ENCODE data around the gene PLCB4. TPM values are rescaled to one million over a fixed set of nuclear protein-coding genes. Genes with fewer than 3 reads are reported as not detected.

Gene PLCB4
- polyA plus RNA-seq, 1 of the 3 experiments (the other 2 are of a cell fraction) = 5.5 TPM

DNA sequence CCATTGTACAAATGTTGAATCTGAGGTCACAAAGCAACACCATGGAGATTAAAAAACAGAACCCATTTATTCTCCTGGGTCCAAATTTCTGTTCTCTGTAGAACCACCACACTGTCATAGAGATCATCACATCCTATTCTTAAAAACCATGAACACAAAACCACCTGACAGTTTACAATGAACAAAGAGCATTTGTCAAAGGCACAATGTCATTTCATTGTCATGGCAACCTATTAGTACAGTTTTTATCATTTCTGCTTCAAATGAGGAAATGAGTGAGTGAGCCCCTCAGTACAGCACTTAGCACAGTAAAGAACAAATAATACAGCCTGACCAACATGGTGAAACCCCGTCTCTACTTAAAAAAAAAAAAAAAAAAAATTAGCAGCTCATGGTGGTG, 422.4 kb downstream of the PLCB4 start:
- Histone ChIP-seq H3K4me1 (ENCODE audit: control insufficient read depth in 1 of 2, insufficient read depth in 2 of 2, low read depth in 1 of 2, low read length in 1 of 2) (peaks cover 3 to 28% of the 10 kb centered on the region in 2 experiments), H3K9me3 (no peaks in the 10 kb centered on the region), H3F3A (replicated peaks; ENCODE audit: insufficient read depth) (peaks cover 11% of the 10 kb centered on the region), H3K9ac (peak overlapping the region; percentile 50; the same call in 1 of the 2 replicates), H3K27ac (ENCODE audit: low read depth in 2 of 2, low read length in 1 of 2) (peak overlapping the region; percentile 73 to 80; a peak in 3 of 4 replicates), H4K20me1 (ENCODE audit: insufficient read depth) (no peaks in the 10 kb centered on the region), H3K9me2 (no peaks in the 10 kb centered on the region), H3K79me2 (ENCODE audit: insufficient read depth) (no peaks in the 10 kb centered on the region), H3K4me3 (ENCODE audit: low read depth in 2 of 2, low read length in 1 of 2) (no peak overlapping the region), H3K36me3 (replicated peaks in 1 of 2; ENCODE audit: control insufficient read depth in 1 of 2, insufficient read depth in 2 of 2, low read length in 1 of 2) (no peaks in the 10 kb centered on the region), H3K27me3 (ENCODE audit: insufficient read depth) (no peaks in the 10 kb centered on the region), H3K4me2 (peak overlapping the region; percentile 57; the same call in 1 of the 2 replicates), H2AFZ (ENCODE audit: low read depth) (no peak overlapping the region)
- ChIA-PET CTCF (interaction anchor here (0.7 to 2.0 kb wide), 2 partner anchors 83 to 118 kb away, joined by 4 read pairs; no protein-coding TSS in a partner anchor), POLR2A (no interaction called here)
- no peak for DNase-seq
- 79% methylated on average over 1 of the region's 1 CpG for WGBS (ENCODE audit: low lambda C conversion rate)
- TF ChIP-seq, protein P1, sequence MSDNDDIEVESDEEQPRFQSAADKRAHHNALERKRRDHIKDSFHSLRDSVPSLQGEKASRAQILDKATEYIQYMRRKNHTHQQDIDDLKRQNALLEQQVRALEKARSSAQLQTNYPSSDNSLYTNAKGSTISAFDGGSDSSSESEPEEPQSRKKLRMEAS (IDR thresholded peaks at IDR 0.05; ENCODE audit: low read depth) = no peak
- TF ChIP-seq, protein P2, sequence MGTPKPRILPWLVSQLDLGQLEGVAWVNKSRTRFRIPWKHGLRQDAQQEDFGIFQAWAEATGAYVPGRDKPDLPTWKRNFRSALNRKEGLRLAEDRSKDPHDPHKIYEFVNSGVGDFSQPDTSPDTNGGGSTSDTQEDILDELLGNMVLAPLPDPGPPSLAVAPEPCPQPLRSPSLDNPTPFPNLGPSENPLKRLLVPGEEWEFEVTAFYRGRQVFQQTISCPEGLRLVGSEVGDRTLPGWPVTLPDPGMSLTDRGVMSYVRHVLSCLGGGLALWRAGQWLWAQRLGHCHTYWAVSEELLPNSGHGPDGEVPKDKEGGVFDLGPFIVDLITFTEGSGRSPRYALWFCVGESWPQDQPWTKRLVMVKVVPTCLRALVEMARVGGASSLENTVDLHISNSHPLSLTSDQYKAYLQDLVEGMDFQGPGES (IDR thresholded peaks at IDR 0.05; ENCODE audit: low read depth, low read length) = no peak
- TF ChIP-seq USF1 (IDR thresholded peaks at IDR 0.05; ENCODE audit: borderline replicate concordance, low read depth) (no peak), RFX5 (IDR thresholded peaks at IDR 0.05; ENCODE audit: low read length) (no peak), TAF1 (IDR thresholded peaks at IDR 0.05; ENCODE audit: borderline replicate concordance, low read depth, low read length) (no peak), PBX3 (IDR thresholded peaks at IDR 0.05) (no peak), YY1 (IDR thresholded peaks at IDR 0.05; ENCODE audit: low read depth) (no peak), FOXJ3 (CRISPR knock-in tag; IDR thresholded peaks at IDR 0.05) (no peak), RCOR1 (IDR thresholded peaks at IDR 0.05; ENCODE audit: low read length) (no peak)

GRCh38 chr20:9492067-9492466, 423.2 kb downstream of the PLCB4 start:
- POLR2A ChIA-PET = no interaction called here
- no peak for DNase-seq
- Histone ChIP-seq H3K27ac (ENCODE audit: low read depth in 2 of 2, low read length in 1 of 2) (peak overlapping the region; percentile 78 to 80; a peak in 3 of 4 replicates), H3K36me3 (replicated peaks in 1 of 2; ENCODE audit: control insufficient read depth in 1 of 2, insufficient read depth in 2 of 2, low read length in 1 of 2) (no peaks in the 10 kb centered on the region), H3K9me2 (no peaks in the 10 kb centered on the region), H3K27me3 (ENCODE audit: insufficient read depth) (no peaks in the 10 kb centered on the region), H4K20me1 (ENCODE audit: insufficient read depth) (no peaks in the 10 kb centered on the region), H3K4me3 (ENCODE audit: low read depth in 2 of 2, low read length in 1 of 2) (no peak overlapping the region), H3K4me2 (peak overlapping the region; percentile 57), H3F3A (replicated peaks; ENCODE audit: insufficient read depth) (peaks cover 11% of the 10 kb centered on the region), H2AFZ (ENCODE audit: low read depth) (no peak overlapping the region), H3K4me1 (ENCODE audit: control insufficient read depth in 1 of 2, insufficient read depth in 2 of 2, low read depth in 1 of 2, low read length in 1 of 2) (peaks cover 3 to 28% of the 10 kb centered on the region in 2 experiments), H3K79me2 (ENCODE audit: insufficient read depth) (no peaks in the 10 kb centered on the region), H3K9ac (peak overlapping the region; percentile 50; the same call in 1 of the 2 replicates), H3K9me3 (no peaks in the 10 kb centered on the region)
- CTCF ChIA-PET = interaction anchor here (2.0 kb wide), 1 partner anchor 117 kb away, joined by 4 read pairs; no protein-coding TSS in a partner anchor
- 15% methylated on average over 4 of the region's 4 CpGs for WGBS (ENCODE audit: low lambda C conversion rate)
- TF ChIP-seq MEF2A (IDR thresholded peaks at IDR 0.05; ENCODE audit: borderline replicate concordance, low read depth) = no peak; the same call in 1 of the 2 replicates
- peak; percentile 89 for TF ChIP-seq TEAD4 (IDR thresholded peaks at IDR 0.05; ENCODE audit: borderline replicate concordance, insufficient read depth)
- TF ChIP-seq SMC3 (IDR thresholded peaks at IDR 0.05; ENCODE audit: low read depth, low read length) = no peak
- peak; percentile 93 for TF ChIP-seq TCF12 (IDR thresholded peaks at IDR 0.05)
- TF ChIP-seq TAF1 (IDR thresholded peaks at IDR 0.05; ENCODE audit: borderline replicate concordance, low read depth, low read length) = no peak
- peak in 1 of 2 experiments; percentile 93; a peak in 2 of 4 replicates for TF ChIP-seq EP300 (IDR thresholded peaks at IDR 0.05; ENCODE audit: borderline replicate concordance in 1 of 2, low read depth in 1 of 2, low read length in 1 of 2)
- no peak for TF ChIP-seq GATA2 (CRISPR knock-in tag; IDR thresholded peaks at IDR 0.05)
- peak; percentile 76 for TF ChIP-seq NFIC (IDR thresholded peaks at IDR 0.05; ENCODE audit: borderline replicate concordance)
- TF ChIP-seq FOSL2 (IDR thresholded peaks at IDR 0.05; ENCODE audit: borderline replicate concordance, low read depth) = peak; percentile 82
- TF ChIP-seq GABPA (IDR thresholded peaks at IDR 0.05; ENCODE audit: low read depth) = no peak
- no peak for TF ChIP-seq USF1 (IDR thresholded peaks at IDR 0.05; ENCODE audit: borderline replicate concordance, low read depth)
- TF ChIP-seq RCOR1 (IDR thresholded peaks at IDR 0.05; ENCODE audit: low read length) = no peak
- no peak for TF ChIP-seq SIN3A (IDR thresholded peaks at IDR 0.05; ENCODE audit: borderline replicate concordance, low read depth, low read length)
- TF ChIP-seq, protein P1 (IDR thresholded peaks at IDR 0.05; ENCODE audit: low read depth) = no peak
- no peak for TF ChIP-seq EZH2phosphoT487 (IDR thresholded peaks at IDR 0.05; ENCODE audit: borderline replicate concordance, low read depth)
- TF ChIP-seq FOXM1 (IDR thresholded peaks at IDR 0.05; ENCODE audit: low read depth) = peak; percentile 75; the same call in 1 of the 2 replicates
- TF ChIP-seq CHD2 (IDR thresholded peaks at IDR 0.05; ENCODE audit: low read length, partially characterized antibody) = no peak
- TF ChIP-seq NRF1 (IDR thresholded peaks at IDR 0.05; ENCODE audit: low read depth, low read length) = no peak

All from SK-N-SH (cell line).